Hepatocyte (in vitro differentiated cells): ENCODE results near the gene TMEM231. TPM values are rescaled to one million over a fixed set of nuclear protein-coding genes. Genes with fewer than 3 reads are reported as not detected.
"Not testable (repeated sequence)": the region's sequence is repeated elsewhere in the genome, so short reads cannot be mapped to it uniquely, and the experiment has no call there.

Experiments
- DNase-seq: peaks from one replicate; pipeline ENCODE4 v3.0.0-alpha.2; 2016; ENCODE audit warnings: low spot score
- H2AFZ ChIP-seq: fragments of 200-600 bp; sonication (generic); 2 replicates; pipeline ENCODE4 v1.6.0; 2016; ENCODE audit warnings: antibody characterized with exemption, mild to moderate bottlenecking
- H3K27ac ChIP-seq: fragments of 200-600 bp; sonication (generic); 2 replicates; pipeline ENCODE4 v1.5.1; 2016; ENCODE audit warnings: mild to moderate bottlenecking
- H3K27me3 ChIP-seq: fragments of 200-600 bp; sonication (generic); 2 replicates; pipeline ENCODE4 v1.6.1; 2016
- H3K36me3 ChIP-seq: fragments of 200-600 bp; sonication (generic); replicated peaks from 2 replicates; pipeline ENCODE4 v1.5.1; 2016; ENCODE audit warnings: low read depth; ENCODE audit not compliant: insufficient read depth
- H3K4me1 ChIP-seq: fragments of 200-600 bp; sonication (generic); 2 replicates; pipeline ENCODE4 v1.5.1; 2016; ENCODE audit warnings: mild to moderate bottlenecking, moderate library complexity; ENCODE audit not compliant: insufficient read depth
- H3K4me2 ChIP-seq: fragments of 200-600 bp; sonication (generic); 2 replicates; pipeline ENCODE4 v1.6.0; 2016
- H3K4me3 ChIP-seq: fragments of 200-600 bp; sonication (generic); 2 replicates; pipeline ENCODE4 v1.5.1; 2016; ENCODE audit warnings: mild to moderate bottlenecking
- H3K79me2 ChIP-seq: fragments of 200-600 bp; sonication (generic); 2 replicates; pipeline ENCODE4 v1.6.0; 2017; ENCODE audit warnings: mild to moderate bottlenecking
- H3K9me2 ChIP-seq: fragments of 200-600 bp; sonication (generic); replicated peaks from 2 replicates; pipeline ENCODE4 v1.6.0; 2017; ENCODE audit warnings: mild to moderate bottlenecking; ENCODE audit not compliant: insufficient read depth
- H3K9me3 ChIP-seq: fragments of 200-600 bp; sonication (generic); 2 replicates; pipeline ENCODE4 v1.5.1; 2016; ENCODE audit warnings: low read depth, mild to moderate bottlenecking
- H4K20me1 ChIP-seq: fragments of 200-600 bp; sonication (generic); 2 replicates; pipeline ENCODE4 v1.6.0; 2016; ENCODE audit warnings: mild to moderate bottlenecking; ENCODE audit not compliant: insufficient read depth, poor library complexity, severe bottlenecking
- EZH2 ChIP-seq: fragments of 200-600 bp; sonication (generic); IDR thresholded peaks from 2 replicates; pipeline ENCODE4 v1.6.1; 2016; ENCODE audit warnings: antibody characterized with exemption, mild to moderate bottlenecking, borderline replicate concordance
- EZH2phosphoT487 ChIP-seq: fragments of 200-600 bp; sonication (generic); IDR thresholded peaks from one replicate; pipeline ENCODE4 v1.6.1; 2018; ENCODE audit warnings: antibody characterized with exemption, mild to moderate bottlenecking, low read depth, moderate library complexity; ENCODE audit not compliant: unreplicated experiment, severe bottlenecking
- WGBS: methylation state at CpG from one replicate; pipeline ENCODE4 v1.1.6; 2016; ENCODE audit warnings: low lambda C conversion rate; ENCODE audit errors: missing lambda C conversion rate; 5-methylcytosine and 5-hydroxymethylcytosine counted together
- polyA plus RNA-seq: library from polyadenylated mRNA; unstranded; fragments of >200 nt; fragmentation: Nextera tagmentation; extraction: Ambion mirVana; gene quantifications from 2 replicates; pipeline ENCODE4 v1.2.1, GENCODE V29; 2016
- total RNA-seq: library from RNA; depleted of rRNA; stranded (reverse); fragments of >200 nt; gene quantifications from 2 replicates; pipeline ENCODE4 v1.2.3, GENCODE V29; 2014
- TF ChIP-seq, protein P1 (sequence below): fragments of 200-600 bp; sonication (generic); IDR thresholded peaks from 2 replicates; pipeline ENCODE4 v1.5.1; 2016; ENCODE audit warnings: antibody characterized with exemption, mild to moderate bottlenecking; ENCODE audit not compliant: poor library complexity

Gene TMEM231
- total and polyA plus RNA-seq, 2 experiments from 2014 or later, result 5.4 to 7.1 TPM

DNA sequence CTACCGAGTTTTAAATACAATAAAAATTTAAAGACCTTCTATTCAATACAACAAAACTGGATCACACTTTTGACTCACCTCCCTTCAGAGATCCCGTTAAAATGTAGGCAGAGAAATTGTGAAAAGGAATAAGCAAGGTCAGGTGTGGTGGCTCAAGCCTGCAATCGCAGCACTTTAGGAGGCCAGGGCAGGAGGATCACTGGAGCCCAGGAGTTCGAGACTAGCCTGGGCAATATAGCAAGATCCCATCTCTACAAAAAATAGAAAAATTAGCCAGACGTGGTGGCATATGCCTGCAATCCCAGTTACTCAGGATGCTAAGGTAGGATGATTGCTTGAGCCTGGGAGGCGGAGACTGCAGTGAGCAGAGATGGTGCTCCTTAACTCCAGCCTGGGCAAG, 36.9 kb downstream of the TMEM231 start:
- WGBS, result 91% methylated on average over 6 of the region's 6 CpGs
- H3K27ac ChIP-seq, result no peak overlapping the region
- TF ChIP-seq EZH2 (no peak), EZH2phosphoT487 (no peak)
- TF ChIP-seq, protein P1, sequence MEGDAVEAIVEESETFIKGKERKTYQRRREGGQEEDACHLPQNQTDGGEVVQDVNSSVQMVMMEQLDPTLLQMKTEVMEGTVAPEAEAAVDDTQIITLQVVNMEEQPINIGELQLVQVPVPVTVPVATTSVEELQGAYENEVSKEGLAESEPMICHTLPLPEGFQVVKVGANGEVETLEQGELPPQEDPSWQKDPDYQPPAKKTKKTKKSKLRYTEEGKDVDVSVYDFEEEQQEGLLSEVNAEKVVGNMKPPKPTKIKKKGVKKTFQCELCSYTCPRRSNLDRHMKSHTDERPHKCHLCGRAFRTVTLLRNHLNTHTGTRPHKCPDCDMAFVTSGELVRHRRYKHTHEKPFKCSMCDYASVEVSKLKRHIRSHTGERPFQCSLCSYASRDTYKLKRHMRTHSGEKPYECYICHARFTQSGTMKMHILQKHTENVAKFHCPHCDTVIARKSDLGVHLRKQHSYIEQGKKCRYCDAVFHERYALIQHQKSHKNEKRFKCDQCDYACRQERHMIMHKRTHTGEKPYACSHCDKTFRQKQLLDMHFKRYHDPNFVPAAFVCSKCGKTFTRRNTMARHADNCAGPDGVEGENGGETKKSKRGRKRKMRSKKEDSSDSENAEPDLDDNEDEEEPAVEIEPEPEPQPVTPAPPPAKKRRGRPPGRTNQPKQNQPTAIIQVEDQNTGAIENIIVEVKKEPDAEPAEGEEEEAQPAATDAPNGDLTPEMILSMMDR, result no peak

DNA sequence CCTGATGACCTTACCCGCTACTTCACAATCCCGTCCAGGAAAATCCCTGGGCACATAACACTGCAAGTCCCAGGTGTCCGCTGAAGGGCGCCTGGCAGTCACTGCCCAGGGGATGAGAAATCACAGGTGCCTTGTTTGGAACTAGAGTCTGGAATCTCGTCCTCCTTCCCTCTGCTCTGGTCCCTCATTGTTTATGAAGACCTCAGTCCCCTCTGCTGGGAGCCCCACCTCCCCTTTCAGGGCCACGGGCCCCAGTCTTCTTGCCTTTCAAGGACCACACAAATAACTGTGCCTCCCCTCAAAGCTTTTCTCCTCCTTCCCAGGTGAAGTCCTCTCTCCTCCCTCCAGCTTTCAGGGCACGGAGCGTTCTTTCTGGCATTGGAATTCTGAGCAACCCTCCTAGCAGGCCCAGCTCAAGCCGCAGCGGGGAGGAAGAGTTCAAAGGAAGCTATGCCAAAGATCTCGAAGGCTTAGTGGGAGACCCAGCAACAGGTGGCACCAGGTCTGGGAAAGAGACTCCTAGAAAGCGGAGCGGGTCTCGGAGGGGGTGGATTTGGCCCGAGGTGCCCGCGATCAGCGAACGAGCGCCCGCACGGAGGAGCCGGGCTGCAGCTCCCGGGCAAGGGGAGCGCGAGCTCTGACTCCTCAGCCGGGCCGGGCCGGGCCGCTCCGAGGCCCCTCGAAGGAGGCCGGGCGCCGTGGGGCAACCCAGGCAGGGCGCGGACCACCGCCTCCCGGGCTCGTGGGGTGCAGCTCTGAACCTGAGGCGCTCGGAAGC, 39.7 kb downstream of the TMEM231 start:
- DNase-seq, result peak; percentile 61
- not testable (repeated sequence) for H3K36me3 ChIP-seq, H3K79me2 ChIP-seq, H3K4me1 ChIP-seq, H3K27me3 ChIP-seq, H3K9me3 ChIP-seq, H3K9me2 ChIP-seq, H4K20me1 ChIP-seq
- H3K4me3 ChIP-seq, result peak overlapping the region; percentile 43
- H2AFZ ChIP-seq, result peak overlapping the region; percentile 40
- peak overlapping the region; percentile 81 for H3K4me2 ChIP-seq
- peak overlapping the region; percentile 88 for H3K27ac ChIP-seq
- WGBS, result 12% methylated on average over 25 of the region's 42 CpGs

More for the DNA sequence above, 36.9 kb downstream of the TMEM231 start:
- Histone ChIP-seq H3K9me2 (no peaks in the 10 kb centered on the region), H3K4me2 (no peak overlapping the region), H3K4me3 (no peak overlapping the region), H3K79me2 (no peaks in the 10 kb centered on the region), H4K20me1 (no peaks in the 10 kb centered on the region), H3K4me1 (no peaks in the 10 kb centered on the region), H2AFZ (no peak overlapping the region), H3K36me3 (no peaks in the 10 kb centered on the region), H3K9me3 (no peaks in the 10 kb centered on the region), H3K27me3 (no peaks in the 10 kb centered on the region)
- no peak for DNase-seq

DNA sequence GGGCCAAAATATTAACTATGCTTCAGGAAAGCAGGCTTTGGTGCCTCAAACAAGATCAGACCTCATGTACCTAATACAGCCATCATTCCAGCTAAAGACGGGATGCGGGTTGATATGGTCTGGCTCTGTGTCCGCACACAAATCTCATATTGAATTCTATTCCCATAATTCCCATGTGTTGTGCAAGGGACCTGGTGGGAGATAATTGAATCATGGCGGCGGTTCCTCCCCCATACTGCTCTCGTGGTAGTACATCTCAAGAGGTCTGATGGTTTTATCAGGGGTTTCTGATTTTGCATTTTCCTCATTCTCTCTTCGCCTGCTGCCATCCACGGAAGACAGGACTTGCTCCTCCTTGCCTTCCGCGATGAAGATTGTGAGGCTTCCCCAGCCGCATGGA, 41.8 kb downstream of the TMEM231 start:
- no peaks in the 10 kb centered on the region for H3K4me1 ChIP-seq
- H3K4me2 ChIP-seq, result no peak overlapping the region
- 97% methylated on average over 11 of the region's 11 CpGs for WGBS
- no peak overlapping the region for H3K27ac ChIP-seq
- H2AFZ ChIP-seq, result no peak overlapping the region
- H3K9me3 ChIP-seq, result no peaks in the 10 kb centered on the region
- no peaks in the 10 kb centered on the region for H3K9me2 ChIP-seq
- no peaks in the 10 kb centered on the region for H4K20me1 ChIP-seq
- no peaks in the 10 kb centered on the region for H3K79me2 ChIP-seq
- no peak overlapping the region for H3K4me3 ChIP-seq
- H3K36me3 ChIP-seq, result no peaks in the 10 kb centered on the region
- TF ChIP-seq, protein P1, result no peak
- TF ChIP-seq EZH2 (no peak), EZH2phosphoT487 (no peak)
- no peaks in the 10 kb centered on the region for H3K27me3 ChIP-seq
- no peak for DNase-seq

GRCh38 chr16:75506574-75506973, 49.5 kb downstream of the TMEM231 start:
- H4K20me1 ChIP-seq, result no peaks in the 10 kb centered on the region
- H3K4me3 ChIP-seq, result no peak overlapping the region
- H3K4me2 ChIP-seq, result no peak overlapping the region
- H3K27ac ChIP-seq, result peak overlapping the region; percentile 26
- no peak overlapping the region for H2AFZ ChIP-seq
- no peaks in the 10 kb centered on the region for H3K9me3 ChIP-seq
- WGBS, result 71% methylated on average over 7 of the region's 7 CpGs
- no peaks in the 10 kb centered on the region for H3K27me3 ChIP-seq
- no peaks in the 10 kb centered on the region for H3K9me2 ChIP-seq
- H3K36me3 ChIP-seq, result no peaks in the 10 kb centered on the region
- no peak for TF ChIP-seq EZH2phosphoT487
- TF ChIP-seq, protein P1, result no peak
- TF ChIP-seq EZH2, result no peak
- no peak for DNase-seq
- no peaks in the 10 kb centered on the region for H3K79me2 ChIP-seq
- no peaks in the 10 kb centered on the region for H3K4me1 ChIP-seq
